Caco-2 (cell line): ENCODE measurements around the gene CAP1. TPM values are rescaled to one million over a fixed set of nuclear protein-coding genes. Genes with fewer than 3 reads are reported as not detected.

Experiments used
- BruUV-seq: library from RNA; stranded (reverse); fragments of 400-500 nt; replicated peaks from 2 replicates; lab custom pipeline; 2021; lab: Mats Ljungman, UMichigan
- CTCF ChIA-PET: fragments of 300-600 bp; sonication (Branson Sonifier 250); formaldehyde crosslinking; loops from one replicate; lab custom pipeline; 2022; ENCODE audit warnings: antibody characterized with exemption; lab: Charles Lee
- POLR2A ChIA-PET: fragments of 300-600 bp; sonication (Branson Sonifier 250); formaldehyde crosslinking; loops from one replicate; lab custom pipeline; 2022; ENCODE audit warnings: antibody characterized with exemption; lab: Charles Lee
- DNase-seq, 2 experiments: peaks; one replicate each; pipeline versions ENCODE4 v3.0.0 to v3.0.0-alpha.2; 2020 to 2022
- H3K27me3 ChIP-seq: replicated peaks from 2 replicates; pipeline ENCODE4 v1.6.0; 2011; ENCODE audit warnings: low read length; ENCODE audit not compliant: control insufficient read depth, insufficient read depth
- H3K36me3 ChIP-seq: 2 replicates; pipeline ENCODE4 v1.5.1; 2011; ENCODE audit warnings: low read length; ENCODE audit not compliant: control insufficient read depth, insufficient read depth
- H3K4me1 ChIP-seq: fragments of 250-450 bp; sonication (Bioruptor Pico); 2 replicates; pipeline ENCODE4 v1.5.1; 2020; ENCODE audit warnings: mild to moderate bottlenecking
- H3K4me3 ChIP-seq: 2 replicates; pipeline ENCODE4 v1.5.1; 2011; ENCODE audit warnings: low read depth, mild to moderate bottlenecking, control low read depth, low read length
- H3K9me3 ChIP-seq: fragments of 250-450 bp; sonication (Bioruptor Pico); 2 replicates; pipeline ENCODE4 v1.5.1; 2020; ENCODE audit warnings: mild to moderate bottlenecking, moderate library complexity
- H3K27ac Mint-ChIP-seq: one replicate; pipeline ENCODE4 v1.8.0; 2022; ENCODE audit warnings: mixed read lengths; ENCODE audit not compliant: unreplicated experiment
- H3K27me3 Mint-ChIP-seq: one replicate; pipeline ENCODE4 v1.8.0; 2022; ENCODE audit warnings: mixed read lengths; ENCODE audit not compliant: insufficient read depth, unreplicated experiment
- H3K36me3 Mint-ChIP-seq: one replicate; pipeline ENCODE4 v1.8.0; 2022; ENCODE audit warnings: mild to moderate bottlenecking, mixed read lengths; ENCODE audit not compliant: insufficient read depth, unreplicated experiment
- H3K4me1 Mint-ChIP-seq: one replicate; pipeline ENCODE4 v1.8.0; 2022; ENCODE audit warnings: low read depth, mixed read lengths; ENCODE audit not compliant: unreplicated experiment
- H3K4me3 Mint-ChIP-seq: one replicate; pipeline ENCODE4 v1.8.0; 2022; ENCODE audit warnings: mild to moderate bottlenecking, moderate library complexity, mixed read lengths; ENCODE audit not compliant: unreplicated experiment
- H3K9me3 Mint-ChIP-seq: one replicate; pipeline ENCODE4 v1.8.0; 2022; ENCODE audit warnings: mixed read lengths; ENCODE audit not compliant: unreplicated experiment
- CTCF ChIP-seq, 2 experiments: fragments of 200-600 bp in 1 of 2; IDR thresholded peaks; 1 replicate in 1 of 2; 2 replicates in 1 of 2; pipeline versions ENCODE4 v1.5.1 to v1.8.0; 2011 to 2022; ENCODE audit warnings: antibody characterized with exemption in 1 of 2, control low read depth in 1 of 2, inconsistent platforms in 1 of 2, low read depth in 1 of 2, low read length in 1 of 2, mild to moderate bottlenecking in 1 of 2, moderate library complexity in 1 of 2; ENCODE audit not compliant: insufficient read depth in 1 of 2, severe bottlenecking in 1 of 2, unreplicated experiment in 1 of 2
- intact Hi-C: fragments of 100-400 bp; cut with micrococcal nuclease; formaldehyde crosslinking; loops from one replicate; pipeline ENCODE4 v1.10.0; 2022; ENCODE audit not compliant: unreplicated experiment
- total RNA-seq: library from RNA; stranded (reverse); gene quantifications from 2 replicates; pipeline ENCODE4 v1.2.3, GENCODE V29; 2022

CAP1 gene
- total RNA-seq, 1 experiment from 2014 or later: 181 TPM

- TF ChIP-seq CTCF (IDR thresholded peaks at IDR 0.05; ENCODE audit: insufficient read depth in 1 of 2, low read depth in 1 of 2, low read length in 1 of 2, severe bottlenecking in 1 of 2, unreplicated experiment in 1 of 2): no peak
- no TSS peak for BruUV-seq
Measured at GRCh38 chr1:39995973-39996393, 44.5 kb upstream of the CAP1 start.

GRCh38 chr1:39996396-39997004, 44.0 kb upstream of the CAP1 start:
- Histone ChIP-seq H3K9me3 (no peaks in the 10 kb centered on the region), H3K4me3 (no peak overlapping the region), H3K27me3 (no peaks in the 10 kb centered on the region; the same call in 1 of the 2 replicates), H3K36me3 (no peaks in the 10 kb centered on the region), H3K4me1 (no peaks in the 10 kb centered on the region)
- DNase-seq: no peak
- H3K27ac Mint-ChIP-seq: no peak overlapping the region
- ChIA-PET CTCF (no interaction called here), POLR2A (no interaction called here)
- intact Hi-C loops: no loop called here
- BruUV-seq: no TSS peak
- TF ChIP-seq CTCF (IDR thresholded peaks at IDR 0.05; ENCODE audit: insufficient read depth in 1 of 2, low read depth in 1 of 2, low read length in 1 of 2, severe bottlenecking in 1 of 2, unreplicated experiment in 1 of 2): no peak
- H3K36me3 Mint-ChIP-seq: no peaks in the 10 kb centered on the region
- no peaks in the 10 kb centered on the region for H3K27me3 Mint-ChIP-seq
- H3K9me3 Mint-ChIP-seq: no peaks in the 10 kb centered on the region
- no peaks in the 10 kb centered on the region for H3K4me1 Mint-ChIP-seq
- no peak overlapping the region for H3K4me3 Mint-ChIP-seq

More at GRCh38 chr1:39995973-39996393, 44.5 kb upstream of the CAP1 start:
- Mint-ChIP-seq H3K4me1 (no peaks in the 10 kb centered on the region), H3K9me3 (no peaks in the 10 kb centered on the region), H3K27ac (no peak overlapping the region), H3K4me3 (no peak overlapping the region), H3K36me3 (no peaks in the 10 kb centered on the region), H3K27me3 (no peaks in the 10 kb centered on the region)
- Histone ChIP-seq H3K9me3 (no peaks in the 10 kb centered on the region), H3K27me3 (no peaks in the 10 kb centered on the region; the same call in 1 of the 2 replicates), H3K4me3 (no peak overlapping the region), H3K36me3 (no peaks in the 10 kb centered on the region), H3K4me1 (no peaks in the 10 kb centered on the region)
- no peak for DNase-seq
- intact Hi-C loops: no loop called here
- POLR2A ChIA-PET: no interaction called here
- CTCF ChIA-PET: no interaction called here

GRCh38 chr1:40001456-40001855, 39.1 kb upstream of the CAP1 start:
- Histone ChIP-seq H3K4me1 (no peaks in the 10 kb centered on the region), H3K27me3 (no peaks in the 10 kb centered on the region), H3K4me3 (no peak overlapping the region), H3K36me3 (no peaks in the 10 kb centered on the region), H3K9me3 (no peaks in the 10 kb centered on the region)
- Mint-ChIP-seq H3K4me1 (no peaks in the 10 kb centered on the region), H3K9me3 (no peaks in the 10 kb centered on the region), H3K27me3 (no peaks in the 10 kb centered on the region), H3K4me3 (no peak overlapping the region), H3K27ac (no peak overlapping the region), H3K36me3 (no peaks in the 10 kb centered on the region)
- no TSS peak for BruUV-seq
- DNase-seq: no peak
- TF ChIP-seq CTCF (IDR thresholded peaks at IDR 0.05; ENCODE audit: insufficient read depth in 1 of 2, low read depth in 1 of 2, low read length in 1 of 2, severe bottlenecking in 1 of 2, unreplicated experiment in 1 of 2): no peak
- POLR2A ChIA-PET: no interaction called here
- intact Hi-C loops: no loop called here
- CTCF ChIA-PET: no interaction called here
